Loucy (cell line): ENCODE data around the gene GNG10.

Experiments
- H2AFZ ChIP-seq: fragments of 200-600 bp; sonication (generic); 2 replicates; pipeline ENCODE4 v1.6.0; 2016; ENCODE audit warnings: antibody characterized with exemption, mild to moderate bottlenecking, low read length, moderate library complexity
- H3F3A ChIP-seq: fragments of 200-600 bp; 2 replicates; pipeline ENCODE4 v1.6.0; 2016; ENCODE audit warnings: antibody characterized with exemption, low read depth, mild to moderate bottlenecking
- H3K27me3 ChIP-seq: fragments of 200-600 bp; sonication (generic); 2 replicates; pipeline ENCODE4 v1.6.1; 2014; ENCODE audit warnings: low read length, mild to moderate bottlenecking; ENCODE audit not compliant: insufficient read depth, poor library complexity, severe bottlenecking
- H3K36me3 ChIP-seq: fragments of 200-600 bp; sonication (generic); 2 replicates; pipeline ENCODE4 v1.6.1; 2016; ENCODE audit warnings: low read length; ENCODE audit not compliant: insufficient read depth
- H3K4me1 ChIP-seq: fragments of 200-600 bp; sonication (generic); 2 replicates; pipeline ENCODE4 v1.5.1; 2014; ENCODE audit warnings: low read length, mild to moderate bottlenecking; ENCODE audit not compliant: insufficient read depth, poor library complexity, severe bottlenecking
- H3K4me2 ChIP-seq: fragments of 200-600 bp; sonication (generic); 2 replicates; pipeline ENCODE4 v1.6.0; 2014; ENCODE audit warnings: antibody characterized with exemption, low read length, low read depth, mild to moderate bottlenecking; ENCODE audit not compliant: poor library complexity, severe bottlenecking
- H3K4me3 ChIP-seq: fragments of 200-600 bp; sonication (generic); 2 replicates; pipeline ENCODE4 v1.5.1; 2014; ENCODE audit warnings: low read length, mild to moderate bottlenecking, mixed read lengths; ENCODE audit not compliant: poor library complexity, severe bottlenecking
- H3K79me2 ChIP-seq: fragments of 200-600 bp; sonication (generic); 2 replicates; pipeline ENCODE4 v1.6.1; 2014; ENCODE audit warnings: low read length; ENCODE audit not compliant: insufficient read depth
- H3K9ac ChIP-seq: fragments of 200-600 bp; sonication (generic); 2 replicates; pipeline ENCODE4 v1.6.0; 2014; ENCODE audit warnings: mild to moderate bottlenecking, low read depth, low read length, moderate library complexity; ENCODE audit not compliant: poor library complexity, severe bottlenecking
- H3K9me2 ChIP-seq: fragments of 200-600 bp; sonication (generic); replicated peaks from 2 replicates; pipeline ENCODE4 v1.6.1; 2016; ENCODE audit warnings: low read depth, low read length, mixed read lengths
- H3K9me3 ChIP-seq: fragments of 200-600 bp; sonication (generic); 2 replicates; pipeline ENCODE4 v1.6.1; 2014; ENCODE audit warnings: mild to moderate bottlenecking, antibody characterized with exemption, low read length, low read depth; ENCODE audit not compliant: insufficient read depth
- H4K20me1 ChIP-seq: fragments of 200-600 bp; sonication (generic); 2 replicates; pipeline ENCODE4 v1.6.0; 2014; ENCODE audit warnings: antibody characterized with exemption, low read length, mild to moderate bottlenecking; ENCODE audit not compliant: insufficient read depth, poor library complexity, severe bottlenecking
- EZH2phosphoT487 ChIP-seq: fragments of 200-600 bp; IDR thresholded peaks from 2 replicates; pipeline ENCODE4 v1.6.1; 2018; ENCODE audit warnings: antibody characterized with exemption, mild to moderate bottlenecking, moderate library complexity, borderline replicate concordance
- TF ChIP-seq, protein P1 (sequence below): fragments of 200-600 bp; sonication (generic); conservative IDR thresholded peaks from 2 replicates; pipeline ENCODE4 v1.5.1; 2014; ENCODE audit warnings: mild to moderate bottlenecking, antibody characterized with exemption, low read length

GNG10 gene

DNA sequence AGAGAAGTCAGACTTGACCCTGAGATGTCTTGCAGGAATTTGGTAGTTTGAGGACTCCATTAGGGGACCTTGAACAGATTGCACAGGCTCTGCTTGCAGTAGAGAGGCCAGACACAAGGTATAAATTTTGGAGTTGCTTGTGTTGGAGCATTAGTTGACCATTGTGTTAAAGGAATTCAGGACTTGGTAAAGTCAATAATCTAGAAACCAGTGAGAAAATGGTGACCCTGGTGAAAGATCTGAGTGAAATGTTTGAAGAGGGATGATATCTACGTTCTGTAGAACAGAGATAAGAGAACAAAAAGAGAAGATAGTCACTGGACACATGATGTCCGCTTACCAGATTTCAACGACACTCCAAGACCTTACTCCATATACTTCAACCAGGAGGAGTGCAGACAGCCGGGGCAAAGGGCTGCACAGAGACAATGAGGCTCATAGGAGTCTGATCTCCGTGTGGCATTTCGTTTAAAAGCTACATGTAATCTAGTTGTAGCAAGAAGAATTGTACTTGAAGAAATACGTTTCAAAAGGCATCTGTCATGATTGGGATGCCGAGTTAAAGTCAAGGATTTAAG, 17.1 kb upstream of the GNG10 start:
- Histone ChIP-seq H3F3A (no peaks in the 10 kb centered on the region), H3K9me2 (no peaks in the 10 kb centered on the region), H3K4me1 (peaks cover under 1% of the 10 kb centered on the region), H4K20me1 (no peaks in the 10 kb centered on the region), H3K79me2 (peaks cover 2% of the 10 kb centered on the region; the same call in 1 of the 2 replicates), H3K27me3 (no peaks in the 10 kb centered on the region), H3K4me2 (no peak overlapping the region), H3K36me3 (peaks cover 33% of the 10 kb centered on the region; the same call in 1 of the 2 replicates), H3K9me3 (no peaks in the 10 kb centered on the region), H3K9ac (no peak overlapping the region), H3K4me3 (no peak overlapping the region), H2AFZ (no peak overlapping the region)
- no peak for TF ChIP-seq EZH2phosphoT487
- TF ChIP-seq, protein P1, sequence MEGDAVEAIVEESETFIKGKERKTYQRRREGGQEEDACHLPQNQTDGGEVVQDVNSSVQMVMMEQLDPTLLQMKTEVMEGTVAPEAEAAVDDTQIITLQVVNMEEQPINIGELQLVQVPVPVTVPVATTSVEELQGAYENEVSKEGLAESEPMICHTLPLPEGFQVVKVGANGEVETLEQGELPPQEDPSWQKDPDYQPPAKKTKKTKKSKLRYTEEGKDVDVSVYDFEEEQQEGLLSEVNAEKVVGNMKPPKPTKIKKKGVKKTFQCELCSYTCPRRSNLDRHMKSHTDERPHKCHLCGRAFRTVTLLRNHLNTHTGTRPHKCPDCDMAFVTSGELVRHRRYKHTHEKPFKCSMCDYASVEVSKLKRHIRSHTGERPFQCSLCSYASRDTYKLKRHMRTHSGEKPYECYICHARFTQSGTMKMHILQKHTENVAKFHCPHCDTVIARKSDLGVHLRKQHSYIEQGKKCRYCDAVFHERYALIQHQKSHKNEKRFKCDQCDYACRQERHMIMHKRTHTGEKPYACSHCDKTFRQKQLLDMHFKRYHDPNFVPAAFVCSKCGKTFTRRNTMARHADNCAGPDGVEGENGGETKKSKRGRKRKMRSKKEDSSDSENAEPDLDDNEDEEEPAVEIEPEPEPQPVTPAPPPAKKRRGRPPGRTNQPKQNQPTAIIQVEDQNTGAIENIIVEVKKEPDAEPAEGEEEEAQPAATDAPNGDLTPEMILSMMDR, result no peak

DNA sequence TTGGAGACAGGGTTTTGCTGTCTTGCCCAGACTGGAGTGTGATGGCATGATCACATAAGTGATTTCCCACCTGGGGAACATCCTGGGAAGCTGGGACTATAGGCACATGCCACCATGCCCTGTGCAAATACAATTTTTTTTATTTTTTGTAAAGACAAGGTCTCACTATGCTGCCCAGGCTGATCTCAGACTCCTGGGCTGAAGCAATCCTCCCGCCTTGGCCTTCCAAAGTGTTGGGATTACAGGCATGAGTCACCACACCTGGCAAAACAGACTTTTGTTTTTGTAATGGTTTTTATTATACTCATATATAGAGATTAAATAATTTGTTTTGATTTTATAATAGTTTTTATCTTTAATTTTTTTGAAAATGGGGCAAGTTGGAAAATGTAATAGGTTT, 15.6 kb upstream of the GNG10 start:
- H3K36me3 ChIP-seq, result peaks cover 47% of the 10 kb centered on the region; the same call in 1 of the 2 replicates
- no peaks in the 10 kb centered on the region for H3K9me2 ChIP-seq
- H3K4me1 ChIP-seq, result no peaks in the 10 kb centered on the region
- no peak overlapping the region for H2AFZ ChIP-seq
- no peaks in the 10 kb centered on the region for H3K27me3 ChIP-seq
- H3K4me2 ChIP-seq, result no peak overlapping the region
- H3K79me2 ChIP-seq, result no peaks in the 10 kb centered on the region
- H3K9me3 ChIP-seq, result no peaks in the 10 kb centered on the region
- TF ChIP-seq, protein P1, result no peak
- TF ChIP-seq EZH2phosphoT487, result no peak
- H3F3A ChIP-seq, result no peaks in the 10 kb centered on the region
- H3K4me3 ChIP-seq, result no peak overlapping the region
- H4K20me1 ChIP-seq, result no peaks in the 10 kb centered on the region
- H3K9ac ChIP-seq, result no peak overlapping the region

DNA sequence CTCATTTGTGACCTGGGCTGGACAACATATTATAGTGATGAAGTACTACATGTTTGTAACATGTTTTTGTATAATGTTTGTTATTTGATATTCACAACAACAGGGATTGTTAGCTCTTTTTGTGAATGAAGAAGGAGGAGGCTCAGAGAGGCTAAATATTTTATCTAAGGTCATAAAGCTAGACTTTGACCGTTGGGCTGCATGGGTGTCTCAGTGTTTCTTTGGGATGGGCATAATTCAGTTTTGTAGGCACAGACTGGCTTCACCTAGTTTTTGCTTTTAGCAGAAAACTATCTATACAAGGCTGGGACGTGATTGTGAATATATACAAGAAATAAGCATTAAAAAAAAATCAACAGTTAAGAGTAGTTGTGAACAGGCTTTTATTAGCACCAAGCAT, 15.0 kb upstream of the GNG10 start:
- H4K20me1 ChIP-seq, result no peaks in the 10 kb centered on the region
- no peaks in the 10 kb centered on the region for H3K79me2 ChIP-seq
- H3K4me1 ChIP-seq, result no peaks in the 10 kb centered on the region
- H3K36me3 ChIP-seq, result peaks cover 47% of the 10 kb centered on the region; the same call in 1 of the 2 replicates
- H2AFZ ChIP-seq, result no peak overlapping the region
- H3F3A ChIP-seq, result no peaks in the 10 kb centered on the region
- TF ChIP-seq, protein P1, result no peak
- TF ChIP-seq EZH2phosphoT487, result no peak
- H3K4me2 ChIP-seq, result no peak overlapping the region
- no peaks in the 10 kb centered on the region for H3K27me3 ChIP-seq
- no peaks in the 10 kb centered on the region for H3K9me3 ChIP-seq
- H3K4me3 ChIP-seq, result no peak overlapping the region
- no peak overlapping the region for H3K9ac ChIP-seq
- H3K9me2 ChIP-seq, result no peaks in the 10 kb centered on the region
